SU-DHL-6 (cell line): ENCODE results near the gene ARHGEF19.

Experiments
- H2AFZ ChIP-seq: fragments of 200-600 bp; sonication (generic); 2 replicates; pipeline ENCODE4 v1.6.1; 2014; ENCODE audit warnings: low read depth, mild to moderate bottlenecking, moderate library complexity, mixed read lengths, antibody characterized with exemption, low read length; ENCODE audit not compliant: severe bottlenecking
- H3F3A ChIP-seq: fragments of 200-600 bp; shearing (Covaris generic); 2 replicates; pipeline ENCODE4 v1.6.0; 2016; ENCODE audit warnings: antibody characterized with exemption, mild to moderate bottlenecking; ENCODE audit not compliant: insufficient read depth
- H3K27ac ChIP-seq: fragments of 200-600 bp; sonication (generic); 2 replicates; pipeline ENCODE4 v1.5.1; 2016; ENCODE audit warnings: low read depth, mild to moderate bottlenecking, low read length, moderate library complexity, mixed read lengths
- H3K27me3 ChIP-seq: fragments of 200-600 bp; sonication (generic), shearing (Covaris generic); 2 replicates; pipeline ENCODE4 v1.6.0; 2014; ENCODE audit warnings: mild to moderate bottlenecking, low read length
- H3K36me3 ChIP-seq: fragments of 200-600 bp; sonication (generic); 2 replicates; pipeline ENCODE4 v1.6.1; 2014; ENCODE audit warnings: mild to moderate bottlenecking, low read length, mixed read lengths
- H3K4me2 ChIP-seq: fragments of 300-600, 200-600 bp; shearing (Covaris generic), sonication (generic); 2 replicates; pipeline ENCODE4 v1.6.0; 2014; ENCODE audit warnings: low read length, low read depth, mild to moderate bottlenecking; ENCODE audit not compliant: poor library complexity, severe bottlenecking
- H3K4me3 ChIP-seq: fragments of 200-600 bp; sonication (generic); 2 replicates; pipeline ENCODE4 v1.5.1; 2014; ENCODE audit warnings: antibody characterized with exemption, low read length, mild to moderate bottlenecking, mixed read lengths; ENCODE audit not compliant: insufficient read depth, poor library complexity, severe bottlenecking
- H3K79me2 ChIP-seq: fragments of 200-600 bp; sonication (generic); 2 replicates; pipeline ENCODE4 v1.6.1; 2014; ENCODE audit warnings: mild to moderate bottlenecking, low read length, moderate library complexity; ENCODE audit not compliant: insufficient read depth
- H3K9ac ChIP-seq: fragments of 200-600 bp; sonication (generic); 2 replicates; pipeline ENCODE4 v1.7.0; 2014; ENCODE audit warnings: mild to moderate bottlenecking, low read length
- H3K9me2 ChIP-seq: fragments of 200-600 bp; sonication (generic); replicated peaks from 2 replicates; pipeline ENCODE4 v1.6.1; 2014; ENCODE audit warnings: low read length; ENCODE audit not compliant: insufficient read depth
- H3K9me3 ChIP-seq: fragments of 200-600 bp; sonication (generic); 2 replicates; pipeline ENCODE4 v1.6.1; 2014; ENCODE audit warnings: low read length, mixed read lengths; ENCODE audit not compliant: insufficient read depth
- H4K20me1 ChIP-seq: fragments of 200-600 bp; sonication (generic); 2 replicates; pipeline ENCODE4 v1.6.1; 2014; ENCODE audit warnings: low read depth, mild to moderate bottlenecking, antibody characterized with exemption, low read length, moderate library complexity, mixed read lengths
- EZH2phosphoT487 ChIP-seq: fragments of 200-600 bp; sonication (generic), shearing (Covaris generic); conservative IDR thresholded peaks from 2 replicates; pipeline ENCODE4 v1.6.1; 2018; ENCODE audit warnings: mild to moderate bottlenecking, antibody characterized with exemption, low read length, moderate library complexity, mixed read lengths
- TF ChIP-seq, protein P1 (sequence below): fragments of 200-600 bp; sonication (generic); IDR thresholded peaks from one replicate; pipeline ENCODE4 v1.5.1; 2017; ENCODE audit warnings: antibody characterized with exemption, mild to moderate bottlenecking, low read length, moderate library complexity; ENCODE audit not compliant: insufficient read depth, poor library complexity, severe bottlenecking

ARHGEF19 gene

DNA sequence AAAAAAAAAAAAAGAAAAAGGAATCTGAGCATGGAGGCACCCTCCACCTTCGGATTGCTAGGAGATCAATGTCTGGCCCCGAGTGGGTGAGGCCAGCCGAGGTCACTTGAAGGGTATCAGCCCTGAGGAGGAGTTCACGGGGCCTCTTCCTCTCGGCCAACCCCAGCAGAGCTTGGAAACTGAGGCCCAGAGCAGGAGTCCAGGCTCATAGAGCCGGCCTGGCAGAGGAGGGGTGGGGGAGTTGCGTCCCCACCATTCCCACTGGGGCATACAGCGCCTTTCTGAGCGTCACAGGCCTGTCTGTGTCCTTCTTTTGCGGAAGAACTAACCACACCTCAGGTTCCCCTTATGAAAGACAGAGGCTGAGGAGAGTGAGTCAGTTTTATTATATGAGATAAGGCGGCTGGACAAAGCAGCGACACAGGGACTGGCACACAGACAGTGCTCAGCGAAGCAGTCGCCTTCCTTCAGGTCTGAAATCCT is 39.4 kb downstream of the ARHGEF19 start:
- no peaks in the 10 kb centered on the region for H3K36me3 ChIP-seq
- H3K9me3 ChIP-seq: no peaks in the 10 kb centered on the region
- no peaks in the 10 kb centered on the region for H3K79me2 ChIP-seq
- H2AFZ ChIP-seq: no peak overlapping the region
- H3K9ac ChIP-seq: no peak overlapping the region
- no peak overlapping the region for H3K27ac ChIP-seq
- no peaks in the 10 kb centered on the region for H4K20me1 ChIP-seq
- no peak overlapping the region for H3K4me2 ChIP-seq
- H3K4me3 ChIP-seq: no peak overlapping the region
- no peaks in the 10 kb centered on the region for H3K27me3 ChIP-seq
- TF ChIP-seq EZH2phosphoT487: no peak
- TF ChIP-seq, protein P1, sequence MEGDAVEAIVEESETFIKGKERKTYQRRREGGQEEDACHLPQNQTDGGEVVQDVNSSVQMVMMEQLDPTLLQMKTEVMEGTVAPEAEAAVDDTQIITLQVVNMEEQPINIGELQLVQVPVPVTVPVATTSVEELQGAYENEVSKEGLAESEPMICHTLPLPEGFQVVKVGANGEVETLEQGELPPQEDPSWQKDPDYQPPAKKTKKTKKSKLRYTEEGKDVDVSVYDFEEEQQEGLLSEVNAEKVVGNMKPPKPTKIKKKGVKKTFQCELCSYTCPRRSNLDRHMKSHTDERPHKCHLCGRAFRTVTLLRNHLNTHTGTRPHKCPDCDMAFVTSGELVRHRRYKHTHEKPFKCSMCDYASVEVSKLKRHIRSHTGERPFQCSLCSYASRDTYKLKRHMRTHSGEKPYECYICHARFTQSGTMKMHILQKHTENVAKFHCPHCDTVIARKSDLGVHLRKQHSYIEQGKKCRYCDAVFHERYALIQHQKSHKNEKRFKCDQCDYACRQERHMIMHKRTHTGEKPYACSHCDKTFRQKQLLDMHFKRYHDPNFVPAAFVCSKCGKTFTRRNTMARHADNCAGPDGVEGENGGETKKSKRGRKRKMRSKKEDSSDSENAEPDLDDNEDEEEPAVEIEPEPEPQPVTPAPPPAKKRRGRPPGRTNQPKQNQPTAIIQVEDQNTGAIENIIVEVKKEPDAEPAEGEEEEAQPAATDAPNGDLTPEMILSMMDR: no peak
- no peaks in the 10 kb centered on the region for H3F3A ChIP-seq
- H3K9me2 ChIP-seq: no peaks in the 10 kb centered on the region

DNA sequence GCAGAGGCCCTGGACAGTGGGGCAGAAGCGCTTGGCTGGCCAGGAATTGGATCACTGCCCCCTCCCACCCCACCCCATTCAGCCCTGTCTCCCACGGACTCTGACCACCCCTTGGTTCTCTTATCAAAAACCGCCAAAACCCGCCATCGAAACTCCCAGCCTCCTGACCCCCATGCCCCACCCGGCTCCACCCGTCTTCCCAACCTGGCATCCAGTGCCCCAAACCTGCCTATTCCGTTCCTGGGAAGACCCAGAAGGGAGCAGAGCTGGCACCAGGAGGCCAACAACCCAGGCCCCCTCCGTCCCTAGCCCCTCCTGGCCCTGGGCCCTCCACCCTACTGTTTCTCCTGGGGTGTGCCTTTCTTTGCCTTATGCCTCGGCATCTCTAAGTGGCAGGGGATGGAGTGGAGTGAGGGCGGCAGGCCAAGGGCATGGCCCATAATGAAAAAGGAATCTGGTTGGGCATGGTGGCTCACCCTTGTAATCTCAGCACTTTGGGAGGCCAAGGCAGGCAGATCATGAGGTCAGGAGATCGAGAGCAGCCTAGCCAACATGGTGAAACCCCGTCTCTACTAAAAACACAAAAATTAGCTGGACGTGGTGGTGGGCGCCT is 40.1 kb downstream of the ARHGEF19 start:
- H3K36me3 ChIP-seq: no peaks in the 10 kb centered on the region
- H3K9ac ChIP-seq: no peak overlapping the region
- H2AFZ ChIP-seq: no peak overlapping the region
- no peaks in the 10 kb centered on the region for H3K9me2 ChIP-seq
- H3K4me3 ChIP-seq: no peak overlapping the region
- H3K27ac ChIP-seq: no peak overlapping the region
- no peaks in the 10 kb centered on the region for H3F3A ChIP-seq
- H3K27me3 ChIP-seq: no peaks in the 10 kb centered on the region
- no peak overlapping the region for H3K4me2 ChIP-seq
- H3K79me2 ChIP-seq: no peaks in the 10 kb centered on the region
- TF ChIP-seq, protein P1: no peak
- TF ChIP-seq EZH2phosphoT487: no peak
- H4K20me1 ChIP-seq: no peaks in the 10 kb centered on the region
- no peaks in the 10 kb centered on the region for H3K9me3 ChIP-seq

DNA sequence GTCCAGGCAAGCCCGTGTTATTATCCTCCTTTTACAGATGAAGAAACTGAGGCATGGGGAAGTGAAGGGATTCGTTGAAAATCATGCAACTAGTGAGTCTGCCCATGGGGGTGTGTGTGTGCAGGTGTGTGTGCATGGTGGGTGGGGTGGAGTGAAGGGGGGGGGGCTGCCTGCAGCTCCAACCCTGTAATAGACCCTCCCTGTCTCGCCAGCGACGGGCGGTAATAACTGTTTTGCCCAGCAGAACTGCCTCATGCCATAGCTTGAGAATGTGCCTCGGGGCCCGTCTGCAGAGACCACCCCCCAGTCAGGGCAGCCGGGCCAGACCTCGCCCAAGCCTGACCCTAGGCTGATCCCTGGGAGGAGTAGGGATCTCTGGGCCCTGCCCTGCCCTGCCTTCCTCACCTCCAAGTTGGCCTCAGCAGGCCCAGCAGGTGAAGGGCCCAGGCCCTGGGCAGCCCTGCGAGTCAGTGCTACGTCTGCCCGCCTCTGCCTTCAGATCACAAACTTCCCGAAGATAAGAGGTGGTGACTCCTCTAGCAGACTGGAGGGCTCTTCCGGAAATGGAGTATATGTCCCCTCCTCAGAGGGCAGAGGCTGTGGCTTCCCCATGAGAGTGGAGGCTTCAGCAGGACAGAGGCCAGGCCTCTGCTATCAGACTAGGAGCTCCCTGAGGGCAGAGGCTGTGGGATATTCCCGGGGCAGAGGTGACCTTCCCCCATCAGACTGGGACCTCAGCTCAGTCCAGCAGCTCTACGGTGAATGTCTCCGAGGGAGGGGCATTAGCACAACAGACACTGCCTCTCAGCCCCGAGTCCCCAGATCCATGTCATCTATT is 40.9 kb downstream of the ARHGEF19 start:
- TF ChIP-seq EZH2phosphoT487: no peak
- TF ChIP-seq, protein P1: no peak
- Histone ChIP-seq H3K9me3 (no peaks in the 10 kb centered on the region), H3K36me3 (no peaks in the 10 kb centered on the region), H3K27me3 (no peaks in the 10 kb centered on the region), H3K79me2 (no peaks in the 10 kb centered on the region), H3F3A (no peaks in the 10 kb centered on the region), H3K4me2 (no peak overlapping the region), H3K27ac (no peak overlapping the region), H3K9ac (no peak overlapping the region), H2AFZ (no peak overlapping the region), H3K9me2 (no peaks in the 10 kb centered on the region), H3K4me3 (no peak overlapping the region), H4K20me1 (no peaks in the 10 kb centered on the region)
